K562 (cell line): ENCODE data around the gene DSG2. TPM values are rescaled to one million over a fixed set of nuclear protein-coding genes. Genes with fewer than 3 reads are reported as not detected.

Source experiments
- ATAC-seq: fragments of 200-7000 bp; cut with Tn5 transposase; 3 replicates; pipeline ENCODE4 v1.9.1; 2020; ENCODE audit warnings: moderate library complexity
- BruUV-seq: library from RNA; stranded (reverse); fragments of 400-500 nt; replicated peaks from 2 replicates; lab custom pipeline; 2021; lab: Mats Ljungman, UMichigan
- CTCF ChIA-PET: fragments of 300-600 bp; formaldehyde crosslinking; extraction: SDS; loops from one replicate; lab custom pipeline; 2021; ENCODE audit warnings: low intra/inter-chr PET ratio; lab: Yijun Ruan, JAX
- POLR2A ChIA-PET: fragments of 300-600, 350-650 bp; sonication (Branson Sonifier 250); formaldehyde crosslinking; extraction: SDS; loops from one replicate; lab custom pipeline; 2021; ENCODE audit warnings: antibody characterized with exemption, inconsistent platforms; lab: Yijun Ruan, JAX
- DNase-seq, 4 experiments: peaks; one replicate each; pipeline versions ENCODE4 v3.0.0 to v3.0.0-alpha.2; 2011 to 2018; ENCODE audit warnings: low spot score in 3 of 4, mixed read lengths in 3 of 4; ENCODE audit errors: extremely low read depth in 1 of 4
- FAIRE-seq: peaks from 2 replicates; lab custom pipeline; 2011; peaks lifted over from hg19 to GRCh38; lab: Jason Lieb, UNC
- H2AFZ ChIP-seq: 2 replicates; pipeline ENCODE4 v1.6.0; 2011; ENCODE audit warnings: low read depth, low read length, control low read depth, inconsistent platforms
- H3K27ac ChIP-seq: fragments of 200-600 bp; 3 replicates; pipeline ENCODE4 v1.8.0; 2011; ENCODE audit warnings: low read depth, mild to moderate bottlenecking, control low read depth, inconsistent platforms, low read length, moderate library complexity, mixed read lengths; ENCODE audit errors: extremely low read depth
- H3K27me3 ChIP-seq, 2 experiments: fragments of 300-600 bp in 1 of 2; 2 replicates in 1 of 2; 3 replicates in 1 of 2; pipeline versions ENCODE4 v1.6.0 to v1.8.0; 2011; ENCODE audit warnings: inconsistent platforms in 2 of 2, low read length in 2 of 2, mild to moderate bottlenecking in 1 of 2, mixed read lengths in 1 of 2, moderate library complexity in 1 of 2; ENCODE audit not compliant: control insufficient read depth in 2 of 2, insufficient read depth in 2 of 2
- H3K36me3 ChIP-seq: fragments of 300-600 bp; 3 replicates; pipeline ENCODE4 v1.8.0; 2011; ENCODE audit warnings: mild to moderate bottlenecking, low read length, inconsistent platforms; ENCODE audit not compliant: control insufficient read depth, insufficient read depth
- H3K4me1 ChIP-seq, 2 experiments: fragments of 200-600 bp in 1 of 2; replicated peaks in 1 of 2; 2 replicates in 1 of 2; 3 replicates in 1 of 2; pipeline versions ENCODE4 v1.5.1 to v1.8.0; 2011; ENCODE audit warnings: inconsistent platforms in 2 of 2, low read length in 2 of 2, mild to moderate bottlenecking in 1 of 2, mixed read lengths in 1 of 2, moderate library complexity in 1 of 2; ENCODE audit not compliant: control insufficient read depth in 2 of 2, insufficient read depth in 2 of 2
- H3K4me2 ChIP-seq: 2 replicates; pipeline ENCODE4 v1.6.1; 2011; ENCODE audit warnings: low read length, control low read depth, inconsistent platforms, mixed read lengths; ENCODE audit not compliant: insufficient read depth
- H3K4me3 ChIP-seq: fragments of 200-600 bp; sonication (generic), shearing (Covaris generic); 2 replicates; pipeline ENCODE4 v1.5.1; 2016; ENCODE audit warnings: control low read depth, inconsistent platforms
- H3K79me2 ChIP-seq: fragments of 200-600 bp; 3 replicates; pipeline ENCODE4 v1.8.0; 2011; ENCODE audit warnings: low read length, inconsistent platforms; ENCODE audit not compliant: control insufficient read depth, insufficient read depth
- H3K9ac ChIP-seq, 2 experiments: 2 replicates each; pipeline versions ENCODE4 v1.6.0 to v1.6.1; 2011; ENCODE audit warnings: low read depth in 2 of 2, low read length in 2 of 2, control low read depth in 1 of 2, inconsistent platforms in 1 of 2, mild to moderate bottlenecking in 1 of 2, mixed read lengths in 1 of 2; ENCODE audit not compliant: insufficient read depth in 1 of 2
- H3K9me1 ChIP-seq: one replicate; pipeline ENCODE4 v1.6.0; 2011; ENCODE audit warnings: inconsistent platforms, mild to moderate bottlenecking, low read length, moderate library complexity; ENCODE audit not compliant: control insufficient read depth, insufficient read depth
- H3K9me3 ChIP-seq: replicated peaks from 2 replicates; pipeline ENCODE4 v1.5.1; 2011; ENCODE audit warnings: low read depth, low read length, inconsistent platforms; ENCODE audit not compliant: control insufficient read depth, insufficient read depth
- H4K20me1 ChIP-seq: replicated peaks from 2 replicates; pipeline ENCODE4 v1.6.1; 2011; ENCODE audit warnings: low read length, inconsistent platforms, mixed read lengths; ENCODE audit not compliant: control insufficient read depth, insufficient read depth
- E2F3 ChIP-seq: fragments of 250-450 bp; sonication (Bioruptor Pico); IDR thresholded peaks from 2 replicates; pipeline ENCODE4 v1.4.0; 2020; ENCODE audit warnings: mild to moderate bottlenecking
- ESRRB ChIP-seq: fragments of 250-450 bp; sonication (Bioruptor Pico); IDR thresholded peaks from 2 replicates; pipeline ENCODE4 v1.5.0; 2020; ENCODE audit warnings: mild to moderate bottlenecking, moderate library complexity, borderline replicate concordance
- GABPA ChIP-seq: fragments of 200-800 bp; sonication (Bioruptor generic); conservative IDR thresholded peaks from 2 replicates; pipeline ENCODE4 v1.6.1; 2016; ENCODE audit warnings: low read depth, missing genetic modification characterization, missing compliant biosample characterization
- HMG20A ChIP-seq: fragments of 450-650 bp; formaldehyde crosslinking; conservative IDR thresholded peaks from 2 replicates; pipeline ENCODE4 v1.4.0; 2020; ENCODE audit warnings: mild to moderate bottlenecking, mixed read lengths
- JUNB ChIP-seq: fragments of 450-650 bp; formaldehyde crosslinking; conservative IDR thresholded peaks from 2 replicates; pipeline ENCODE4 v1.4.0; 2020; ENCODE audit warnings: mild to moderate bottlenecking
- MAFG ChIP-seq: fragments of 450-650 bp; conservative IDR thresholded peaks from 2 replicates; pipeline ENCODE4 v1.6.1; 2016; ENCODE audit warnings: missing genetic modification characterization, missing compliant biosample characterization
- MBD2 ChIP-seq: sonication (generic); IDR thresholded peaks from 2 replicates; pipeline ENCODE4 v1.6.1; 2016; ENCODE audit warnings: low read depth, borderline replicate concordance
- NEUROD1 ChIP-seq: fragments of 150-350 bp; IDR thresholded peaks from 2 replicates; pipeline ENCODE4 v1.6.1; 2014; ENCODE audit warnings: borderline replicate concordance, low read length, low read depth; ENCODE audit not compliant: partially characterized antibody
- TAF9B ChIP-seq: fragments of 450-650 bp; IDR thresholded peaks from 2 replicates; pipeline ENCODE4 v1.6.1; 2018; ENCODE audit warnings: mild to moderate bottlenecking; ENCODE audit not compliant: partially characterized antibody
- ZFX ChIP-seq: sonication (generic); formaldehyde crosslinking; IDR thresholded peaks from 2 replicates; pipeline ENCODE4 v1.8.0; 2022; ENCODE audit warnings: mild to moderate bottlenecking, missing genetic modification reagents, moderate library complexity
- ZNF263 ChIP-seq: sonication (generic); formaldehyde crosslinking; IDR thresholded peaks from 2 replicates; pipeline ENCODE4 v1.8.0; 2022; ENCODE audit warnings: mild to moderate bottlenecking, missing genetic modification reagents, borderline replicate concordance
- ZNF384 ChIP-seq: IDR thresholded peaks from 2 replicates; pipeline ENCODE4 v1.6.1; 2012; ENCODE audit warnings: low read depth, low read length, improper control_type of control experiment
- WGBS: fragments of 100-300 bp; shearing (Covaris generic); methylation state at CpG from one replicate; pipeline ENCODE4 v1.1.6; 2016; ENCODE audit warnings: low coverage, mixed read lengths; ENCODE audit not compliant: insufficient coverage; ENCODE audit errors: missing lambda C conversion rate; 5-methylcytosine and 5-hydroxymethylcytosine counted together
- in situ Hi-C: fragments of 300-500 bp; cut with MboI; formaldehyde crosslinking; loops from 4 replicates; pipeline ENCODE4 v1.15.0; 2018; ENCODE audit warnings: inconsistent platforms, mixed read lengths
- intact Hi-C: fragments of 100-400 bp; cut with micrococcal nuclease; formaldehyde crosslinking; loops from 2 replicates; pipeline ENCODE4 v1.14.2; 2022
- polyA plus RNA-seq, 8 experiments: library from polyadenylated mRNA; depleted of rRNA in 4 of 8; stranded (reverse) in 5 of 8; unstranded in 3 of 8; fragments of >200 nt; fragmentation: Nextera tagmentation in 2 of 8; fragmentation: Illumina TruSeq in 1 of 8; extraction: Ambion mirVana in 2 of 8; extraction: Trizol in 1 of 8; gene quantifications; 2 replicates each; pipeline versions ENCODE4 v1.2.1 to v1.2.3, GENCODE V29; 2011 to 2014; ENCODE audit warnings: inconsistent platforms in 1 of 8, missing spikeins in 1 of 8
- total RNA-seq, 7 experiments: library from RNA; depleted of rRNA in 6 of 7; stranded (reverse); fragments of >200 nt in 6 of 7; fragmentation: Illumina TruSeq in 2 of 7; extraction: Trizol in 2 of 7; gene quantifications; 2 replicates each; pipeline versions ENCODE4 v1.2.1 to v1.2.3, GENCODE V29; 2011 to 2021; ENCODE audit warnings: low replicate concordance in 1 of 7
- TF ChIP-seq, protein P1 (sequence below): fragments of 250-450 bp; sonication (Bioruptor Pico); IDR thresholded peaks from 2 replicates; pipeline ENCODE4 v1.8.0; 2022; ENCODE audit warnings: moderate library complexity, mild to moderate bottlenecking, inconsistent platforms
- TF ChIP-seq, protein P2 (sequence below): sonication (generic); formaldehyde crosslinking; IDR thresholded peaks from 2 replicates; pipeline ENCODE4 v1.8.1; 2023; ENCODE audit warnings: mild to moderate bottlenecking, missing genetic modification reagents
- TF ChIP-seq, protein P3 (sequence below), 2 experiments: IDR thresholded peaks; 2 replicates each; pipeline ENCODE4 v1.6.1; 2012; ENCODE audit warnings: improper control_type of control experiment in 2 of 2, low read depth in 2 of 2, low read length in 2 of 2, borderline replicate concordance in 1 of 2
- TF ChIP-seq, protein P4 (sequence below): fragments of 250-450 bp; sonication (Bioruptor Pico); IDR thresholded peaks from 2 replicates; pipeline ENCODE4 v1.9.0; 2021; ENCODE audit warnings: mild to moderate bottlenecking

Gene DSG2
- total and polyA plus RNA-seq, 9 of the 15 experiments (the other 6 are each of a cell fraction or from before 2014, with no cell fraction given): 16.9 to 68.6 (median 41.3) TPM

DNA sequence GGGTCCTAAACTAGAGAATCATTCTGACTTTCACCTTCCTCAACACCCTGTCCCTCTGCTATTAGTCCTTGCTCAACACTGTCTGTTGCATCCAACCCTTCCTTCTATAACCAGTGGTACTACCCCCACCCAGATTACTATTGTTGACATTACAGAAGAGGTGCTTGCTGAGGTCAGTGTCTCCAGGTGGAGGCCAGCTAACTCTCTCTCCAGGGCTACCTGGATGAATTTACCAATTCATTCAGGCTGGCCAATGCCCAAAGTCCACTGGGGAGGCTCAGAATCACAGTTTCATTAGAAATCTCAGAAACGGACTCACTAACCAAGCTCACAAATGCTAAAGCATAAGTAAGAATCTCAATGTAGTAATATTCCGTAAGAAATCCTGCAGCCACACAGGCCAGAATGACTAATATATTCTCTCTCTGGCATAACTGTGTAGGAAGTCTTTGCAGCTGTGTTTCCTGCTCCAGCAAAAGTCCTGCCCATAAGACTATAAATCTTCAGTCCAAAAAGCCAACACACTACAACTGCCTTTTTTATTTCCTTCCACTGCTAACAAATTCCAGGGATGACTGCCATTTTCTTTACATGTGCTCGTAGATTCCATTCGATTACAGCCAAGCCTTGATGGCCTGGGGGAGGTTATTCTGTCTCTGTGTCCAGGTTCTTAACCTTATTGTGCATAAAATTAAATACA is 83.7 kb downstream of the DSG2 start:
- CTCF ChIA-PET: no interaction called here
- Histone ChIP-seq H3K79me2 (no peaks in the 10 kb centered on the region), H3K4me2 (no peak overlapping the region), H3K27me3 (peaks cover 5% of the 10 kb centered on the region in 2 experiments; a peak in 2 of 5 replicates), H2AFZ (no peak overlapping the region), H4K20me1 (no peaks in the 10 kb centered on the region), H3K9me3 (no peaks in the 10 kb centered on the region), H3K9ac (no peak overlapping the region), H3K4me3 (no peak overlapping the region), H3K4me1 (no peaks in the 10 kb centered on the region), H3K27ac (no peak overlapping the region), H3K36me3 (no peaks in the 10 kb centered on the region), H3K9me1 (no peaks in the 10 kb centered on the region)
- in situ Hi-C loops: no loop called here
- ATAC-seq: no peak
- FAIRE-seq: no peak
- POLR2A ChIA-PET: no interaction called here
- no TSS peak for BruUV-seq
- 1% methylated on average over 4 of the region's 4 CpGs for WGBS
- no peak for DNase-seq
- intact Hi-C loops: no loop called here
- TF ChIP-seq GABPA (no peak), NEUROD1 (no peak), JUNB (CRISPR knock-in tag) (no peak), ZNF263 (CRISPR knock-in tag) (no peak), MBD2 (no peak), ZNF384 (no peak), TAF9B (no peak), HMG20A (no peak), E2F3 (CRISPR knock-in tag) (no peak), ESRRB (no peak), MAFG (tag) (no peak), ZFX (no peak)
- TF ChIP-seq, protein P1, sequence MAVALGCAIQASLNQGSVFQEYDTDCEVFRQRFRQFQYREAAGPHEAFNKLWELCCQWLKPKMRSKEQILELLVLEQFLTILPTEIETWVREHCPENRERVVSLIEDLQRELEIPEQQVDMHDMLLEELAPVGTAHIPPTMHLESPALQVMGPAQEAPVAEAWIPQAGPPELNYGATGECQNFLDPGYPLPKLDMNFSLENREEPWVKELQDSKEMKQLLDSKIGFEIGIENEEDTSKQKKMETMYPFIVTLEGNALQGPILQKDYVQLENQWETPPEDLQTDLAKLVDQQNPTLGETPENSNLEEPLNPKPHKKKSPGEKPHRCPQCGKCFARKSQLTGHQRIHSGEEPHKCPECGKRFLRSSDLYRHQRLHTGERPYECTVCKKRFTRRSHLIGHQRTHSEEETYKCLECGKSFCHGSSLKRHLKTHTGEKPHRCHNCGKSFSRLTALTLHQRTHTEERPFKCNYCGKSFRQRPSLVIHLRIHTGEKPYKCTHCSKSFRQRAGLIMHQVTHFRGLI (CRISPR knock-in tag): no peak
- TF ChIP-seq, protein P2, sequence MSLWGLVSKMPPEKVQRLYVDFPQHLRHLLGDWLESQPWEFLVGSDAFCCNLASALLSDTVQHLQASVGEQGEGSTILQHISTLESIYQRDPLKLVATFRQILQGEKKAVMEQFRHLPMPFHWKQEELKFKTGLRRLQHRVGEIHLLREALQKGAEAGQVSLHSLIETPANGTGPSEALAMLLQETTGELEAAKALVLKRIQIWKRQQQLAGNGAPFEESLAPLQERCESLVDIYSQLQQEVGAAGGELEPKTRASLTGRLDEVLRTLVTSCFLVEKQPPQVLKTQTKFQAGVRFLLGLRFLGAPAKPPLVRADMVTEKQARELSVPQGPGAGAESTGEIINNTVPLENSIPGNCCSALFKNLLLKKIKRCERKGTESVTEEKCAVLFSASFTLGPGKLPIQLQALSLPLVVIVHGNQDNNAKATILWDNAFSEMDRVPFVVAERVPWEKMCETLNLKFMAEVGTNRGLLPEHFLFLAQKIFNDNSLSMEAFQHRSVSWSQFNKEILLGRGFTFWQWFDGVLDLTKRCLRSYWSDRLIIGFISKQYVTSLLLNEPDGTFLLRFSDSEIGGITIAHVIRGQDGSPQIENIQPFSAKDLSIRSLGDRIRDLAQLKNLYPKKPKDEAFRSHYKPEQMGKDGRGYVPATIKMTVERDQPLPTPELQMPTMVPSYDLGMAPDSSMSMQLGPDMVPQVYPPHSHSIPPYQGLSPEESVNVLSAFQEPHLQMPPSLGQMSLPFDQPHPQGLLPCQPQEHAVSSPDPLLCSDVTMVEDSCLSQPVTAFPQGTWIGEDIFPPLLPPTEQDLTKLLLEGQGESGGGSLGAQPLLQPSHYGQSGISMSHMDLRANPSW: no peak
- TF ChIP-seq, protein P3, sequence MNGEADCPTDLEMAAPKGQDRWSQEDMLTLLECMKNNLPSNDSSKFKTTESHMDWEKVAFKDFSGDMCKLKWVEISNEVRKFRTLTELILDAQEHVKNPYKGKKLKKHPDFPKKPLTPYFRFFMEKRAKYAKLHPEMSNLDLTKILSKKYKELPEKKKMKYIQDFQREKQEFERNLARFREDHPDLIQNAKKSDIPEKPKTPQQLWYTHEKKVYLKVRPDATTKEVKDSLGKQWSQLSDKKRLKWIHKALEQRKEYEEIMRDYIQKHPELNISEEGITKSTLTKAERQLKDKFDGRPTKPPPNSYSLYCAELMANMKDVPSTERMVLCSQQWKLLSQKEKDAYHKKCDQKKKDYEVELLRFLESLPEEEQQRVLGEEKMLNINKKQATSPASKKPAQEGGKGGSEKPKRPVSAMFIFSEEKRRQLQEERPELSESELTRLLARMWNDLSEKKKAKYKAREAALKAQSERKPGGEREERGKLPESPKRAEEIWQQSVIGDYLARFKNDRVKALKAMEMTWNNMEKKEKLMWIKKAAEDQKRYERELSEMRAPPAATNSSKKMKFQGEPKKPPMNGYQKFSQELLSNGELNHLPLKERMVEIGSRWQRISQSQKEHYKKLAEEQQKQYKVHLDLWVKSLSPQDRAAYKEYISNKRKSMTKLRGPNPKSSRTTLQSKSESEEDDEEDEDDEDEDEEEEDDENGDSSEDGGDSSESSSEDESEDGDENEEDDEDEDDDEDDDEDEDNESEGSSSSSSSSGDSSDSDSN (IDR thresholded peaks at IDR 0.05; ENCODE audit: borderline replicate concordance in 1 of 2, low read depth in 2 of 2, low read length in 2 of 2): no peak
- TF ChIP-seq, protein P4, sequence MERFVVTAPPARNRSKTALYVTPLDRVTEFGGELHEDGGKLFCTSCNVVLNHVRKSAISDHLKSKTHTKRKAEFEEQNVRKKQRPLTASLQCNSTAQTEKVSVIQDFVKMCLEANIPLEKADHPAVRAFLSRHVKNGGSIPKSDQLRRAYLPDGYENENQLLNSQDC (CRISPR knock-in tag): no peak
